HepG2 (cell line): ENCODE data around the gene BCL11B. TPM values are rescaled to one million over a fixed set of nuclear protein-coding genes. Genes with fewer than 3 reads are reported as not detected.

Experiments used
- ATAC-seq: fragments of 200-7000 bp; cut with Tn5 transposase; 3 replicates; pipeline ENCODE4 v1.9.1; 2020; ENCODE audit warnings: mild to moderate bottlenecking, moderate library complexity
- BruUV-seq: library from RNA; stranded (reverse); fragments of 400-500 nt; replicated peaks from 2 replicates; lab custom pipeline; 2021; lab: Mats Ljungman, UMichigan
- CTCF ChIA-PET: fragments of 300-600 bp; formaldehyde crosslinking; extraction: SDS; loops from one replicate; lab custom pipeline; 2021; ENCODE audit warnings: low total read pairs, inconsistent platforms, low intra/inter-chr PET ratio; lab: Yijun Ruan, JAX
- POLR2A ChIA-PET: fragments of 350-600 bp; sonication (Branson Sonifier 250); formaldehyde crosslinking; loops from one replicate; lab custom pipeline; 2020; ENCODE audit warnings: antibody characterized with exemption, inconsistent platforms; lab: Yijun Ruan, JAX
- DNase-seq: peaks from one replicate; pipeline ENCODE4 v3.0.0-alpha.2; 2015; ENCODE audit warnings: low spot score
- FAIRE-seq: peaks from 3 replicates; lab custom pipeline; 2011; peaks lifted over from hg19 to GRCh38; lab: Jason Lieb, UNC
- H2AFZ ChIP-seq: one replicate; pipeline ENCODE4 v1.6.1; 2011; ENCODE audit warnings: low read length, inconsistent platforms
- H3K27ac ChIP-seq: fragments of 300-600 bp; 3 replicates; pipeline ENCODE4 v1.8.0; 2011; ENCODE audit warnings: mixed run types, mild to moderate bottlenecking, mixed read lengths, low read length, inconsistent platforms; ENCODE audit not compliant: insufficient read depth; ENCODE audit errors: extremely low read length
- H3K27me3 ChIP-seq, 2 experiments: fragments of 200-600 bp in 1 of 2; 2 replicates in 1 of 2; 3 replicates in 1 of 2; pipeline versions ENCODE4 v1.6.0 to v1.8.0; 2011; ENCODE audit warnings: low read length in 2 of 2, mild to moderate bottlenecking in 2 of 2, moderate library complexity in 2 of 2, inconsistent platforms in 1 of 2; ENCODE audit not compliant: insufficient read depth in 2 of 2, control insufficient read depth in 1 of 2
- H3K36me3 ChIP-seq, 2 experiments: fragments of 200-600 bp in 1 of 2; replicated peaks in 1 of 2; 2 replicates in 1 of 2; 3 replicates in 1 of 2; pipeline versions ENCODE4 v1.5.1 to v1.8.0; 2011; ENCODE audit warnings: low read length in 2 of 2, inconsistent platforms in 1 of 2; ENCODE audit not compliant: insufficient read depth in 2 of 2, control insufficient read depth in 1 of 2
- H3K4me1 ChIP-seq: 2 replicates; pipeline ENCODE4 v1.5.1; 2012; ENCODE audit warnings: low read length, inconsistent platforms; ENCODE audit not compliant: insufficient read depth
- H3K4me2 ChIP-seq: 2 replicates; pipeline ENCODE4 v1.6.0; 2011; ENCODE audit warnings: low read depth, low read length, inconsistent platforms
- H3K4me3 ChIP-seq, 3 experiments: fragments of 200-600 bp in 1 of 3; sonication (generic), shearing (Covaris generic) in 1 of 3; replicated peaks in 1 of 3; 2 replicates each; pipeline ENCODE4 v1.5.1; 2011 to 2016; ENCODE audit warnings: low read length in 3 of 3, inconsistent platforms in 2 of 3, low read depth in 2 of 3, mild to moderate bottlenecking in 2 of 3, control low read depth in 1 of 3, mixed read lengths in 1 of 3; ENCODE audit not compliant: insufficient read depth in 1 of 3
- H3K79me2 ChIP-seq: one replicate; pipeline ENCODE4 v1.6.1; 2011; ENCODE audit warnings: low read length, inconsistent platforms; ENCODE audit not compliant: insufficient read depth
- H3K9ac ChIP-seq: 2 replicates; pipeline ENCODE4 v1.6.0; 2011; ENCODE audit warnings: mild to moderate bottlenecking, low read depth, low read length, inconsistent platforms; ENCODE audit not compliant: insufficient read depth
- H3K9me3 ChIP-seq: 2 replicates; pipeline ENCODE4 v1.5.1; 2012; ENCODE audit warnings: mild to moderate bottlenecking, low read length
- H4K20me1 ChIP-seq: 2 replicates; pipeline ENCODE4 v1.6.0; 2011; ENCODE audit warnings: inconsistent platforms, mild to moderate bottlenecking, low read length, moderate library complexity; ENCODE audit not compliant: insufficient read depth
- AGO1 ChIP-seq: fragments of 200-400 bp; formaldehyde crosslinking; IDR thresholded peaks from 2 replicates; pipeline ENCODE4 v1.6.1; 2017; ENCODE audit warnings: mild to moderate bottlenecking, low read depth, low read length, moderate library complexity; ENCODE audit not compliant: poor library complexity, severe bottlenecking
- ZFP36L2 ChIP-seq: sonication (generic); formaldehyde crosslinking; IDR thresholded peaks from 2 replicates; pipeline ENCODE4 v1.4.0; 2020; ENCODE audit warnings: missing genetic modification reagents
- ZNF230 ChIP-seq: sonication (generic); formaldehyde crosslinking; IDR thresholded peaks from 2 replicates; pipeline ENCODE4 v1.4.0; 2020; ENCODE audit warnings: mild to moderate bottlenecking, missing genetic modification reagents
- ZNF354B ChIP-seq: sonication (generic); formaldehyde crosslinking; IDR thresholded peaks from 2 replicates; pipeline ENCODE4 v1.8.0; 2022; ENCODE audit warnings: mild to moderate bottlenecking, missing genetic modification reagents
- ZNF768 ChIP-seq: sonication (generic); formaldehyde crosslinking; IDR thresholded peaks from 2 replicates; pipeline ENCODE4 v1.4.0; 2020; ENCODE audit warnings: missing genetic modification reagents
- WGBS: methylation state at CpG from one replicate; pipeline ENCODE4 v1.1.6; 2017; ENCODE audit warnings: low lambda C conversion rate; 5-methylcytosine and 5-hydroxymethylcytosine counted together
- in situ Hi-C: cut with HindIII; loops from 2 replicates; pipeline ENCODE4 v1.10.0; 2017; ENCODE audit warnings: low pct_unique_long_range_greater_than_20kb; ENCODE audit not compliant: extremely low pct_ligation_motif_present
- intact Hi-C: fragments of 100-400 bp; cut with micrococcal nuclease; formaldehyde crosslinking; loops from one replicate; pipeline ENCODE4 v1.10.0; 2022; ENCODE audit not compliant: unreplicated experiment
- polyA plus RNA-seq, 8 experiments: library from polyadenylated mRNA; depleted of rRNA in 3 of 8; stranded (reverse) in 7 of 8; unstranded in 1 of 8; fragments of >200 nt; fragmentation: Illumina TruSeq in 4 of 8; extraction: Trizol in 4 of 8; gene quantifications; 2 replicates each; pipeline versions ENCODE4 v1.2.1 to v1.2.3, GENCODE V29; 2011 to 2016; ENCODE audit warnings: low read depth in 4 of 8, missing spikeins in 1 of 8, mixed read lengths in 1 of 8; ENCODE audit not compliant: insufficient read depth in 1 of 8
- total RNA-seq, 5 experiments: library from RNA; depleted of rRNA; stranded (reverse); fragments of >200 nt; fragmentation: Illumina TruSeq; extraction: Trizol; gene quantifications; 2 replicates each; pipeline ENCODE4 v1.2.3, GENCODE V29; 2016; ENCODE audit warnings: low read depth in 1 of 5
- TF ChIP-seq, protein P1 (sequence below): sonication (generic); formaldehyde crosslinking; IDR thresholded peaks from 2 replicates; pipeline ENCODE4 v1.4.0; 2020; ENCODE audit warnings: mild to moderate bottlenecking, missing genetic modification reagents
- TF ChIP-seq, protein P2 (sequence below): sonication (generic); formaldehyde crosslinking; conservative IDR thresholded peaks from 2 replicates; pipeline ENCODE4 v1.4.0; 2020; ENCODE audit warnings: missing genetic modification reagents
- TF ChIP-seq, protein P3 (sequence below): sonication (generic); formaldehyde crosslinking; conservative IDR thresholded peaks from 2 replicates; pipeline ENCODE4 v1.8.1; 2023; ENCODE audit warnings: missing genetic modification reagents
- TF ChIP-seq, protein P4 (sequence below): sonication (generic); formaldehyde crosslinking; IDR thresholded peaks from 2 replicates; pipeline ENCODE4 v1.8.0; 2022; ENCODE audit warnings: mild to moderate bottlenecking, missing genetic modification reagents, moderate library complexity

BCL11B gene
- total and polyA plus RNA-seq, 2 of the 13 experiments (the other 11 are each of a cell fraction or from before 2014, with no cell fraction given), result not detected

DNA sequence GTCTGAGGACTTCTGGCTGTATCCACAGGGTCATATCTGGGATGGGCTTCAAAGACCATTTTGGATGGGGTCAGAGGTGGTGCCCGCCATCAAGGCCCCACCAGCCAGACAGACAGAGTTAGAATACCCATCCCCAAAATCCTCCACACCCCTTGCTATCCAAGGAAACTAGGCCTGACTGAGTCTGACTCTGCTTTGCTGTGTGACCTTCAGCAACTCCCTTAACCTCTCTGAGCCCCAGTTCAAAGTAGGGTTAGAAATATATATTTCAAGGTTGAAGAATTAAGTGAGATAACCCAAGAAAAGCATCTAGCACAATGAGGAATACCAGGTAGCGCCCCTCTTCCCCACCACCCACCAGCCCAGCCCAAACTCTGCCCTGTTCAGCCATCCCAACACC lies 20.3 kb downstream of the BCL11B start:
- Histone ChIP-seq H3K79me2 (no peaks in the 10 kb centered on the region), H3K36me3 (no peaks in the 10 kb centered on the region), H3K27ac (no peak overlapping the region), H3K4me3 (no peak overlapping the region), H3K4me1 (no peaks in the 10 kb centered on the region), H3K9ac (no peak overlapping the region), H3K4me2 (no peak overlapping the region), H4K20me1 (no peaks in the 10 kb centered on the region), H3K9me3 (no peaks in the 10 kb centered on the region), H3K27me3 (peaks cover 3 to 45% of the 10 kb centered on the region in 2 experiments; a peak in 4 of 5 replicates), H2AFZ (no peak overlapping the region)
- intact Hi-C loops, result no loop called here
- BruUV-seq, result no TSS peak
- ATAC-seq (no peak), FAIRE-seq (no peak), DNase-seq (no peak)
- ChIA-PET POLR2A (no interaction called here), CTCF (no interaction called here)
- TF ChIP-seq, protein P1, sequence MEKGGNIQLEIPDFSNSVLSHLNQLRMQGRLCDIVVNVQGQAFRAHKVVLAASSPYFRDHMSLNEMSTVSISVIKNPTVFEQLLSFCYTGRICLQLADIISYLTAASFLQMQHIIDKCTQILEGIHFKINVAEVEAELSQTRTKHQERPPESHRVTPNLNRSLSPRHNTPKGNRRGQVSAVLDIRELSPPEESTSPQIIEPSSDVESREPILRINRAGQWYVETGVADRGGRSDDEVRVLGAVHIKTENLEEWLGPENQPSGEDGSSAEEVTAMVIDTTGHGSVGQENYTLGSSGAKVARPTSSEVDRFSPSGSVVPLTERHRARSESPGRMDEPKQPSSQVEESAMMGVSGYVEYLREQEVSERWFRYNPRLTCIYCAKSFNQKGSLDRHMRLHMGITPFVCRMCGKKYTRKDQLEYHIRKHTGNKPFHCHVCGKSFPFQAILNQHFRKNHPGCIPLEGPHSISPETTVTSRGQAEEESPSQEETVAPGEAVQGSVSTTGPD (CRISPR knock-in tag), result no peak
- TF ChIP-seq, protein P2, sequence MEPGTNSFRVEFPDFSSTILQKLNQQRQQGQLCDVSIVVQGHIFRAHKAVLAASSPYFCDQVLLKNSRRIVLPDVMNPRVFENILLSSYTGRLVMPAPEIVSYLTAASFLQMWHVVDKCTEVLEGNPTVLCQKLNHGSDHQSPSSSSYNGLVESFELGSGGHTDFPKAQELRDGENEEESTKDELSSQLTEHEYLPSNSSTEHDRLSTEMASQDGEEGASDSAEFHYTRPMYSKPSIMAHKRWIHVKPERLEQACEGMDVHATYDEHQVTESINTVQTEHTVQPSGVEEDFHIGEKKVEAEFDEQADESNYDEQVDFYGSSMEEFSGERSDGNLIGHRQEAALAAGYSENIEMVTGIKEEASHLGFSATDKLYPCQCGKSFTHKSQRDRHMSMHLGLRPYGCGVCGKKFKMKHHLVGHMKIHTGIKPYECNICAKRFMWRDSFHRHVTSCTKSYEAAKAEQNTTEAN (CRISPR knock-in tag), result no peak
- TF ChIP-seq ZNF768 (CRISPR knock-in tag), result peak; percentile 68; the same call in 1 of the 2 replicates
- in situ Hi-C loops, result loop anchor here (25.0 kb wide), 2 partner anchors 1114 to 1264 kb away; no protein-coding TSS in a partner anchor
- 17% methylated on average over 1 of the region's 2 CpGs for WGBS

DNA sequence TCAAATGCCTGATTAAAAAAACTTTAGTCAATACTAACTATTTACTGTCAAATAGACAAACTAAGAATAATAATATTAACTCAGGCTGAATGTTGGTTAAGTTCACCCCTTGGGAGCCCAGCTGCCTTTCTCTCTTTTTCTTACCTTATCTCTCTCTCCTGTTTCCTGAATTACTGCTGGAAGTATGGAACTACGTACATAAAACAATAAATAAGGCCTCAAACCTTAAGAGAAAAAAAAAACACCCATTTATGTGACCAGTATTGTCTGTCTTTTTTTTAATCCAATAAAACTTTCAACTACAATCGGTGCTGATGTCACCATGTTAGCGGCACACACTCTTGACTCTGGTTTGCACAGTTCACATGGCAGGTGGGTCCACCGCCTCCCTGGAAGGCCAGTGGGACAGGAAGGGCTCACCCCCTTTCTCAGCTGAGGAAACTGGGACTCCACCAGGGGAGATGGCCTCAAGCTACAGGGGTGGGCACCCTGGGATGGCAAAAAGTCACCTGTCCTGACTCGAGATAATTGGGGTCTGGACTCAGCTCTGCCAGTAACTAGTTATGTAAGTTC lies 21.3 kb downstream of the BCL11B start:
- no peaks in the 10 kb centered on the region for H3K36me3 ChIP-seq
- ChIA-PET POLR2A (no interaction called here), CTCF (no interaction called here)
- H3K27me3 ChIP-seq, result peaks cover 3 to 45% of the 10 kb centered on the region in 2 experiments; a peak in 4 of 5 replicates
- no peaks in the 10 kb centered on the region for H3K79me2 ChIP-seq
- no peaks in the 10 kb centered on the region for H3K9me3 ChIP-seq
- FAIRE-seq (no peak), ATAC-seq (no peak), DNase-seq (no peak)
- H3K9ac ChIP-seq, result no peak overlapping the region
- 8% methylated on average over 5 of the region's 5 CpGs for WGBS
- no peak overlapping the region for H3K4me3 ChIP-seq
- BruUV-seq, result no TSS peak
- in situ Hi-C loops, result loop anchor here (25.0 kb wide), 2 partner anchors 1113 to 1263 kb away; no protein-coding TSS in a partner anchor
- H2AFZ ChIP-seq, result no peak overlapping the region
- H3K4me2 ChIP-seq, result no peak overlapping the region
- intact Hi-C loops, result no loop called here
- no peak overlapping the region for H3K27ac ChIP-seq
- H3K4me1 ChIP-seq, result no peaks in the 10 kb centered on the region
- no peaks in the 10 kb centered on the region for H4K20me1 ChIP-seq
- TF ChIP-seq, protein P3, sequence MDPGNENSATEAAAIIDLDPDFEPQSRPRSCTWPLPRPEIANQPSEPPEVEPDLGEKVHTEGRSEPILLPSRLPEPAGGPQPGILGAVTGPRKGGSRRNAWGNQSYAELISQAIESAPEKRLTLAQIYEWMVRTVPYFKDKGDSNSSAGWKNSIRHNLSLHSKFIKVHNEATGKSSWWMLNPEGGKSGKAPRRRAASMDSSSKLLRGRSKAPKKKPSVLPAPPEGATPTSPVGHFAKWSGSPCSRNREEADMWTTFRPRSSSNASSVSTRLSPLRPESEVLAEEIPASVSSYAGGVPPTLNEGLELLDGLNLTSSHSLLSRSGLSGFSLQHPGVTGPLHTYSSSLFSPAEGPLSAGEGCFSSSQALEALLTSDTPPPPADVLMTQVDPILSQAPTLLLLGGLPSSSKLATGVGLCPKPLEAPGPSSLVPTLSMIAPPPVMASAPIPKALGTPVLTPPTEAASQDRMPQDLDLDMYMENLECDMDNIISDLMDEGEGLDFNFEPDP, result no peak
- TF ChIP-seq AGO1 (no peak), ZNF354B (no peak), ZNF230 (CRISPR knock-in tag) (no peak), ZFP36L2 (no peak)
- TF ChIP-seq, protein P4, sequence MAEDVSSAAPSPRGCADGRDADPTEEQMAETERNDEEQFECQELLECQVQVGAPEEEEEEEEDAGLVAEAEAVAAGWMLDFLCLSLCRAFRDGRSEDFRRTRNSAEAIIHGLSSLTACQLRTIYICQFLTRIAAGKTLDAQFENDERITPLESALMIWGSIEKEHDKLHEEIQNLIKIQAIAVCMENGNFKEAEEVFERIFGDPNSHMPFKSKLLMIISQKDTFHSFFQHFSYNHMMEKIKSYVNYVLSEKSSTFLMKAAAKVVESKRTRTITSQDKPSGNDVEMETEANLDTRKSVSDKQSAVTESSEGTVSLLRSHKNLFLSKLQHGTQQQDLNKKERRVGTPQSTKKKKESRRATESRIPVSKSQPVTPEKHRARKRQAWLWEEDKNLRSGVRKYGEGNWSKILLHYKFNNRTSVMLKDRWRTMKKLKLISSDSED (CRISPR knock-in tag), result no peak
